ENCODE measurements around the gene GPC5.

GPC5 gene

DNA sequence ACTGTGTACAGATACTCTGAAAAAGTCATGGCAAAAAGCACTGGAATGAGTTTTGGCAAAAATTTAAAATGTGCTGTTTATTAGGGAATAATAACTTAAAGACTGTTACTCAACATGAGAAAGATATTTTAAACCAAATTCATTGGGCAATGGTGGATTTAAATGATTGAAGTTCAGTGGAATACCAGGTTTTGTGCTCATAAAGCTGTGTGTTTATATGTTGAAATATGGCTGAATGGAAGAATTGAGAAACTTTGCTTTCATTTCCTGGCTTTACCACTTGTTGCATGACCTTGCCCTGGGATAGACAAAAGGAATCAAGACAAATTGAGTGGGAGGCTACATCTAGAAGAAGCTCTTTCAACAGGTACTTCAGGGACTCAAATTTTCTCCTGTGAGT is 246.4 kb downstream of the GPC5 start:
- no peak for DNase-seq (ENCODE audit: low spot score)
- H3K4me3 ChIP-seq, result no peak overlapping the region
- no peak overlapping the region for H3K27ac ChIP-seq
- TF ChIP-seq, protein P1, sequence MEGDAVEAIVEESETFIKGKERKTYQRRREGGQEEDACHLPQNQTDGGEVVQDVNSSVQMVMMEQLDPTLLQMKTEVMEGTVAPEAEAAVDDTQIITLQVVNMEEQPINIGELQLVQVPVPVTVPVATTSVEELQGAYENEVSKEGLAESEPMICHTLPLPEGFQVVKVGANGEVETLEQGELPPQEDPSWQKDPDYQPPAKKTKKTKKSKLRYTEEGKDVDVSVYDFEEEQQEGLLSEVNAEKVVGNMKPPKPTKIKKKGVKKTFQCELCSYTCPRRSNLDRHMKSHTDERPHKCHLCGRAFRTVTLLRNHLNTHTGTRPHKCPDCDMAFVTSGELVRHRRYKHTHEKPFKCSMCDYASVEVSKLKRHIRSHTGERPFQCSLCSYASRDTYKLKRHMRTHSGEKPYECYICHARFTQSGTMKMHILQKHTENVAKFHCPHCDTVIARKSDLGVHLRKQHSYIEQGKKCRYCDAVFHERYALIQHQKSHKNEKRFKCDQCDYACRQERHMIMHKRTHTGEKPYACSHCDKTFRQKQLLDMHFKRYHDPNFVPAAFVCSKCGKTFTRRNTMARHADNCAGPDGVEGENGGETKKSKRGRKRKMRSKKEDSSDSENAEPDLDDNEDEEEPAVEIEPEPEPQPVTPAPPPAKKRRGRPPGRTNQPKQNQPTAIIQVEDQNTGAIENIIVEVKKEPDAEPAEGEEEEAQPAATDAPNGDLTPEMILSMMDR (IDR thresholded peaks at IDR 0.05), result no peak

DNA sequence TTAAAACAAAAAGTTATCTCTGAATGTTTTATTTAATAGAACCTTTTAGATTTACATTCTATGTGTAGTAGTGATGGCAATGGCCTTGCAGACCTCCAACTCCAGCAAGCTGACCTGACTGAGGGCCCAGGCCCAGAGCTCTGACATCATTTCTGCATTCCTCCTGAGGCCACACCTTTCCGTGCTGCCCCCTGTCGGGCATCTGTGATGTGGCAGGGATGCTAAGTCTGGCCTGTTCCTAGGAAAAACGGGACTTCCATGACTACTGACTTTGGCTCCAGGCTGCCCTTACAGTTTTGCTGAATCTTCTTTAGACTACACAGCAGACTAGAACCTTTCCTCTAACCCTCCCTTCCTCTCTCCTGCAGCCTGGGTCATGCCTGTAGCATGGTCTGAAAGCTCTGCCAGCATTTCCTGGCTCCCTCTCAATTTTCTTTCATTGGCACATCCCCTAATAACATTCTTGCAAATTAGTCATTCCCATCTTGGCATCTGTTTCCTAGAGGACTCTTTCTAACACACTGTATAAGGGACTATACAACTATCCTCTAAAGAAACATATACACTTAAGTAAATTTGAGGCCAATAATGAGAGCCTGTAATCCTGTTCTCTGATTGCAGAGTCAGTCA is 249.1 kb downstream of the GPC5 start:
- H3K27ac ChIP-seq, result no peak overlapping the region

DNA sequence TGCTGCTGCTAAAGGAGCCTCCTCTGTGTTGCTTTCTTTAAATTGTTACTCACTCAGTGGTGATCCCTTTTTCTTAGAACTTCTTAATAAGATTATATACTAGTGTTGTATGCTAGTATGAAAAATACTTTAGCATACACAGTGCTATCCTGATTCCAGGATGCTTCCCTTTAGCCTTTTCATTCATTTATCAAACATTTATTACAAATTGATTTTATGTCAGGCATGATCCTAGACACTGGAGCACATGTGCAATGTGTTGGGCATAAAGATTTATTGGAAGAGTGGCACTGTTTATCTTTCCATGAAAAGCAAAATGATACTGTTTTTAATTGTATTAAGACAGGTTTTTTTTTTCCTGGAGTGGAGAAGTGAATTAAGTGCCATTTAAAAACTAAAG is 249.6 kb downstream of the GPC5 start:
- TF ChIP-seq, protein P1 (IDR thresholded peaks at IDR 0.05), result no peak
- Histone ChIP-seq H3K4me3 (no peak overlapping the region), H3K27ac (no peak overlapping the region)
- no peak for DNase-seq (ENCODE audit: low spot score)

More for the DNA sequence above, 249.1 kb downstream of the GPC5 start:
- no peak for DNase-seq (ENCODE audit: low spot score)
- H3K4me3 ChIP-seq, result no peak overlapping the region
- TF ChIP-seq, protein P1 (IDR thresholded peaks at IDR 0.05), result no peak

DNA sequence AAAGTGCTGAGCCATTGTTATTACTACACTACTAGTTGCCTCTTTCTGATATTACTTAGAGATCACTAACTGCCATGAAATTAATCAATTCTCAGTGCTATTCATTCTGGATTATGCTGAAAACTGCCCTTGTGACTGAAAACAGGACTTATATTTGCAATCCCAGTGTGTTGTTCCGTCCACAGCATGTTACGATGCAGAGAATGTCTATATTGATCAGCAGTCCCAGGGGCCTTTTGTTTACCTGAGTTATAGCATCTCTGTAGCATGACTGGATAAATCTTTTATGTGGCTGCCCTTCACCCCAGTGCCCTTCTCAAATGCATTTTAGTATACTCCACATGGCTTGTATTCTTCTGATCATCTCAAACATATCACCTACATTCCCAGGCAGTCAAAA is 251.0 kb downstream of the GPC5 start:
- Histone ChIP-seq H3K4me3 (no peak overlapping the region), H3K27ac (no peak overlapping the region)
- no peak for DNase-seq (ENCODE audit: low spot score)
- TF ChIP-seq, protein P1 (IDR thresholded peaks at IDR 0.05), result no peak

DNA sequence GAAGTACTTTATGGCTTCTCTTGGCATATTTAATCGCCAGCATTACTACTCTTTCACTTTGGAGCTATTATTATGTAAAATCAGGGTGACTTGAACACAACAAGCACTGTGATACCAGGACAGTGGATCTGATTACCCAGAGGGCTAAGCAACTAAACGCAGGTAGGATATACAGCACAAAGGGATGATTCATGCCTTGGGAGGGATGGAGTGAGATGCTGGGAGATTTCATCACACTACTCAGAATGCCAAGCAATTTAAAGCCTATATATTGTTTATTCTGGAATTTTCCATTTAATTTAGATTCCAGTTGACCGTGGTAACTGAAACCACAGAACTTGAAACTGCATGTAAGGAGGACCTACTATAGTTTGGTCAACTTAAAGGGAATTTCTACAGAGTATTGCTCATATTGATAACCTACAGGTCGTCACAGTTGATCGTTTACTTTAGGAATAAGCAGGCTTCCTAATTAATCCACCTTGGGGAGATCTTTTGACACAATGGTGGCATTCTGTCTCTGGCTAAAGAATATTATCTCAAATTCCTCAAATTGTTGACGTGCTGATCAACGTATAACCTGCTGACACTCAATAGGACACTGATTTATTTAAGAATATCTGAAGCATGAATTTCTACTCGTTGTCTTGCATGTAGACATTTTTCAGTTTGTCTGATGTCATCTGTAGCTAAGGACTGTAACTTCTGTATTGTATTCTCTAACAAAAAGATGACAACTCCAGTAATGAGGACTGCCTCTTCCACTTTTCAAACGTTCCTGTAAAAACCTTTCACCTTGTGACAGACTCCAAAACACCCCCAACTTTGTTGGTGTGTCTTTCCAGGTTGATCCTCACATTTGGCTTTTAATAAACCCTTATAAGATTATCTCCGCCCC is 254.2 kb downstream of the GPC5 start:
- Histone ChIP-seq H3K27ac (no peak overlapping the region), H3K4me3 (no peak overlapping the region)
- TF ChIP-seq, protein P1 (IDR thresholded peaks at IDR 0.05), result no peak
- no peak for DNase-seq (ENCODE audit: low spot score)

DNA sequence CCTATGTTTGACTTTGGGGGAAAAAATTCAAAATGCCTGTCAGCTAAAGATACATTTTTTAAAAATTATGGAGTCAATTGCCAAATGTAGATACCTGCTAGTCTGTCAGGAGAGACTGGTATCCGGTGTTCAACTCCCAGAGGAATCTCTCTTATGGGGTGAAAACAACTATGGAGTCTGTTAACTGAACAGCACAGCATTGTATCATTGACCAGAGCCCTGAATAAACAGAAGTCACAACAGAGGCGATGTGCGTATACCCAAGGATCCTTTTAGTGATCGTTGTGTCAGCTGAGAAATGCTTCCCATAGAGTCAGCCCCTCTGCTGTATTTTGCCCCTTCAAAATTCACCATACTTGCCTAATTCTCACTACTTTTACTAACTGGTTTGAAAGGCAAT is 257.3 kb downstream of the GPC5 start:
- H3K27ac ChIP-seq, result no peak overlapping the region
- DNase-seq (ENCODE audit: low spot score), result no peak
- TF ChIP-seq, protein P1 (IDR thresholded peaks at IDR 0.05), result no peak
- H3K4me3 ChIP-seq, result no peak overlapping the region

DNA sequence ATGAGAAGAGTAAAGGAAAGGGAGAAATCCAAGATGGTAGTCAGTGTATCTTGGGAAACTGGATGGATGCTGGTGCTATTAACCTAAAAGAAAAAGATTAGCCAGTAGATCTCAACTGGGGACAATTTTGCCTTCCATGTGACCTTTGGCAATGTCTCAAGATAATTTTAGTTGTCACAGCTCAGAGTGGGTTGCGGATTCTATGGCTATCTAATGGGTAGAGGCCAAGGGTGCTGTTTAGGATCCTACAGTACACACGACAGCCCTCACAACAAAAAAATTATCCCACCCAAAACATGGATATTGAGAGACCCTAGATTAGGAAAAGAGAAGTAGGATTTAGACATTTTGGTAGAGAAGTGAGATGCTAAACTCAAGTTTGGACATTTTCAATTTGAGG is 258.9 kb downstream of the GPC5 start:
- DNase-seq (ENCODE audit: low spot score), result no peak

More for the DNA sequence above, 258.9 kb downstream of the GPC5 start:
- TF ChIP-seq, protein P1 (IDR thresholded peaks at IDR 0.05), result no peak
- no peak overlapping the region for H3K4me3 ChIP-seq
- no peak overlapping the region for H3K27ac ChIP-seq
